NCI-H82 (cell line): ENCODE measurements around the gene EFCC1.

Experiments used
- DNase-seq: peaks from one replicate; lab custom pipeline; 2025; lab: John Stamatoyannopoulos, UW

Gene EFCC1

GRCh38 chr3:129014793-129015345, 13.8 kb downstream of the EFCC1 start:
- DNase-seq: no peak

DNA sequence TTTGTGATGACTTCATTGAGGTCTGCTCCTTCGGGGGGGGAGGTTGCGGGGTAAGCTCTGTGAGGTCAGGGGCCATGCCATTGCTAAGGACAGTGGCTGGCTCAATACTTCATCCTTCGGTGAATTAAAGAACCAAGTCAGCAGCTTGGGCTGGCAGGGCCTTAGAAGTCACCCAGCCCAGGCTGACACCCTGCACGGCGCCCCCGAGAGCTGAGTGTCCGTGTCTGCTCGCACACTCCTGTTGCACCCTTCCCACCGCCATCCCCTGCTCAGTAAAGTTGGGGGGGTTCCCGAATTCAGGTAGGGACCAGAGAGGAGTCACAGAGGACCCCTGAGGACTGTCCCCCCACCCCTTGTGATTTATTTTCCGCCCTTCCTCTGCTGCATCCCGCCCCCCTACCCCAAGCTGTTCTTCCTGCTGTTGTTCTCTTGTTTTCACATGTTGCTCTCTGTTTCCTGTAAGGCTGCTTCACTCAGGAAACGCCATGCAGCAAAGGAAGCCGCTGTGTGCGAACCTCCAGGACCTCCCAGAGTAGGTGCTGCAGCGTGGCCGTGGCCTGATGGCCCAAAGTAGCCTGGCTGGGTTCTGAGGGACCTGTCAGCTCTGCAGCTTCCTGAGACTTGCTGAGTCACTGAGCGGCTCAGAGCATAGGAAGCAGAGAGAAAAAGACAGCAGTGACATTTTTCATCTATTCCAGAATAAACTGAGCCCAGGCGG, 14.4 kb downstream of the EFCC1 start:
- DNase-seq: no peak

DNA sequence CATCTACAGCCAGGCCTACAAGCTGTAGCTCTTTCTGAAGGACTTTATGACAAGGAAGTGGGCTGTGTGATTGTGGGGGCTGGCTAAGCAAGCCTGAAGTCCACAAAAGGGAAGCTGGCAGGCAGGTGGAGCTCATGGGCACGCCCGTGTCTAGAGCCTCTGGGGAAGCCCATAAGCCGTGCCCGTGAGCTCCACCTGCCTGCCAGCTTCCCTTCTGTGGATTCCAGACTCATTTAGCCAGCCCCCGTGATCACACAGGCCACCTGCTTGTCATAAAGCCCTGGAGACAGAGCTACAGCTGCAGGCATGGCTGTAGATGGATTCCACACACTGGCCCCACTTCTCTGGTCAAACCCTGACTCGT, 15.2 kb downstream of the EFCC1 start:
- DNase-seq: peak; percentile 26

DNA sequence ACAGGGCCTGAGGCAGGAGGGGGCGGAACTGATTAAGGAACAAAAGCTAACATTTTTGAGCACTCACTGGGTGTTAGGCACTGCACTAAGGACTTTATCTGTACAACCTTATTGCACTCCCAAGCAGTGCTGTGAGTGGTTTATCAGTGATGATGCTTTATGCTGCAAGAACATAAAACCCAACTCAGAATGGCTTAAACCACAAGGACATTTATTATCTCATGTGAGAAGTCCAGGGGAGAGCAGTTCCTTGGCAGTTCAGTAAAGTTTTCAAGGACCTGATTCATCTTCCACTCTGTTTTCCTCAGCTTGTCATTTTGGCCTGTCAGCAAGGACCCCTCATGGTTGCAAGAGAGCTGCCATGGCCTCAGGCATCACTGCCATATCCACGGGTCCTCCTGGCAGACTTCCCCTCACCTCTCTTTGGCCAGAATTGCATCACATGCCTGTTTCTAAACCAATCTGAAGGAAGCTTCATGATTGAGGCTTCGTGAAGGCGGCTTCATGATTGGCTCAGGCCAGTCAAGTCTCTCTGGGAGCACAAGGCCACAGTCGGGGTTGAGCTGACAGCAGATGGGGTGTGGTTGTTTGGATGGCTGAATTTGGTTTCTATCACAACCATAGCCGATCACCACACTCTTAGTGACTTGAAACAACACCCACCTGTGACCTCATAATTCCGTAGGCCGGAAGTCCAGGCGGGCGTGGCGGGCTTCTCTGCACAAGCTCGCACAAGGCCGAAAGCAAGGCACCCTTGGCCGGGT, 15.8 kb downstream of the EFCC1 start:
- no peak for DNase-seq

- DNase-seq: peak; percentile 53
Observed at GRCh38 chr3:129017484-129017899, 16.4 kb downstream of the EFCC1 start.

GRCh38 chr3:129018271-129018670, 17.2 kb downstream of the EFCC1 start:
- no peak for DNase-seq

DNA sequence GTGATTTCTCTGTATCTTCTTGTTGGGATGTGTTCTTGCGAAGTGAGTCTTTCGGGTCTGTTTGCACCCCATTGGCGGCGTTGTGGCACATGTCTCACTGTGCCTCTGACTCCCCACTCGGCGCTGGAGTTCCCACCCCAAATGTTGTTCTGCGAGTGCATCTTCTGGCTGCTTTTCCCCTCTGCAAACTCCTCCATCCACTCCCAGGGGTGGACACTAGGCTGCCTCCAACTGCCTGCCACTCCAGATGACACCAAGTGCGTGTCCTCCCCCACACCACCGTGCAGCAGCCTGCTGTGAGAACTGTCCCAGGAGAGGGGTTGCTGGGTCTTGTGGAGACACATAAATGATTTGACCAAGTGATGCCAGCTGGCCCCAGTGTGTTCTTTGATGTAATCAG, 17.6 kb downstream of the EFCC1 start:
- no peak for DNase-seq

- no peak for DNase-seq
Observed at GRCh38 chr3:129019266-129019665, 18.2 kb downstream of the EFCC1 start.

DNA sequence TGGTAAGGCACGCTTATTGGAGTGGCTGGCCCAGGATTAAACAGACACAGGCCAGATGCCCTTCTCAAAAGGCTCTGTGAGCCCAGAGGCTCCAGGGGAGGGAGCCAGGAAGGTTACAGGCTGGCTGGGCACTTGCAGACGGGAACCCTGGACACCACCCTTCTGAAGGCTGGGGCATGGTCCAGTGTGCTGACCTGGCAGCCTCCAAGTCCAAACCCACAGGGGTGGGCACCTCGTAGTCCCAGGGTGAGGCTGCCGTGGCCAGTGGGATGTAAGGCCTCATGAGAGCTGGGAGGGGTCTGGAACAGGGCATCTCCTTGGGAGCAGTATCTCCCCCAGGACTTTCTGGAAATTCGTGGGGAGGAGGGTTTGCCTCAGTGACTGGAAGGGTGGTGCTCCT, 19.6 kb downstream of the EFCC1 start:
- no peak for DNase-seq

GRCh38 chr3:129021140-129021551, 20.0 kb downstream of the EFCC1 start:
- no peak for DNase-seq

- DNase-seq: no peak
Observed at GRCh38 chr3:129022114-129023007, 21.3 kb downstream of the EFCC1 start.

DNA sequence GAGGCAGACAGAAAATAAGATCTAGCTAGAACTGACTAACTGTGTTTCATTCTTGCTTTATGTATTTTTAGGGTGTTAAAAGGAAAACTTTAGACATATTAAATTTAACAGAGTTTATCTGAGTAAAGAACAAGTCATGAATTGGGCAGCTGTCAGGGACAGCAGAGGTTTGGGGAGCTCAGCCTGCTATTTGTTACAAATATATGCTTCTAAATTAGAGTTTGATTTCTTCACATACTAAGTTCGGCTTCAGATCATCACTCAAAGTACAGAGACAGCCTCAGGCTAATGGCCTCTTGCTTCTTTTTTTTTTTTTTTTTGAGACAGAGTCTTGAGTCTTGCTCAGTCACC, 21.9 kb downstream of the EFCC1 start:
- no peak for DNase-seq

DNA sequence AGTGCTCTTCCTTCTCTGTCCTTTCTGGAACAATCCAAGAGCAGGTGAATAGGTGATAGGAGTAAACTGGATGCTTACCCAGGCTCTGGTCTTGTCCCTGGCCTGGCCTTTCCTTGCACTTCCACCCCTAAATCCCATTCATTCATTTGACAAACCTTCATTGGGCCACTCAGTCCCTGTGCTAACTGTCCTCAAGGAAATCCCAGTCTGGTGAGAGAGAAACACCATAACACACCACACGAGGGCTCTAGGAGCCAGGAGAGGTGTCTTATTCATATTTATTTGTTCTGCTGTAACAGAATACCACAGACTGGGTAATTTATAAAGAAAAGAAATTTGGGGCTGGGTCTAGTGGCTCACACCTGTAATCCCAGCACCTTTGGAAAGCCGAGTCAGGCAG, 22.8 kb downstream of the EFCC1 start:
- peak; percentile 20 for DNase-seq

DNA sequence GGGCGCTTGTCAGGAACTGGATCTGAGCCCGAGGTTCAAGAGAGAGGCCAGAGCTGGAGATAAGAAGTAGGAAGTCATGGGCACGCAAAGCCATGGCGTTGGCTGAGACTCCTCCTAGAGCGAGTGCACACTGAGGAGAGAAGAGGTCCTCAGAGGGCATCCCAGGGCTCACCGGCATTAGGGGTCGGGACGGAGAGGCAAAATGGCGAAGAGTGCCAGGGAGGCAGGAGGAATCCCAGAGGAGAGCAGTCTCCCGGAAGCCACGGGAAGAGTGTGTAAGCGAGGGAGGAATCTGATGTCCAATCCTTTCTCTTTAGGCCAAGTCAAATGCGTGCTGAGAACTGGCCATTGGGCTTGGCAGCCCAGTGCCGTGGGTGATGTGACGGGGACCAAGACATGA, 24.0 kb downstream of the EFCC1 start:
- DNase-seq: no peak

DNA sequence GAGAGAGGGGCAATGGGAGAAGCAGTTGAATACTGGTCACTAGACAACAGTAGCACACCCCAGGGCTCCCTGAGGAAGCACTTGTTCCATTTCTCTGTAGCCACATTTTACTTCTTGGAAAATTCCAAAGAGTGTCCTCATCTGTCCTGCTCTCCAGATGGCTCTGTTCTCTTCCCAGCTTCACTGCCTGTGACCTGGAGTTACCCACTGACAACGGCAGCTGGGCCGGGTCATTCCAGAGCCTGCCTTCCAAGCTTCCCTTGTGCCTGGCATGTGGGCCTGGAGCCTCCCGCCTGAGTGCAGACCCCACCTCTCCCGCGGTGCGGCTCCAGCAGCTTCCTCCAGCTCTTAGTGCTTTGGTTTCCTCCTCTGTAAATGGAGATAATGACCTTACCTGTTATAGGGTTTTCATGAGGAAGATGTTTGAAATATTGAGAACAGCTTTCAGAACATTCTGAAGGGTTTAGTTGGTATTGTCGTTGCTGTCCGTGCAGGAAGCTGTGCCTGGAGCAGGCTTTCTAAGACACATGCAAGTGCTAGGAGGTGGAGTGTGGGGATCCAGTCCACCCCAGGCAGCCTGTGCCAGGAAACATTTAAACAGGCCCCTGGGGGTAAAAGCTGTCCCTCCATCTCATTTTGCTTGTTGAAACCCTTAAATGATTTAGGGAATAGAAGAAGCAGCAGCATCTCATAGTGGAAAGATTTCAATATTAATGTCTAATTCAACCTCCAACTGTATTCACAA, 24.8 kb downstream of the EFCC1 start:
- DNase-seq: peak; percentile 56

- peak; percentile 96 for DNase-seq
Observed at GRCh38 chr3:129026728-129027543, 25.8 kb downstream of the EFCC1 start.

- no peak for DNase-seq
Observed at GRCh38 chr3:129027544-129027880, 26.4 kb downstream of the EFCC1 start.

GRCh38 chr3:129028866-129029265, 27.8 kb downstream of the EFCC1 start:
- DNase-seq: no peak

GRCh38 chr3:129030611-129031010, 29.5 kb downstream of the EFCC1 start:
- no peak for DNase-seq

DNA sequence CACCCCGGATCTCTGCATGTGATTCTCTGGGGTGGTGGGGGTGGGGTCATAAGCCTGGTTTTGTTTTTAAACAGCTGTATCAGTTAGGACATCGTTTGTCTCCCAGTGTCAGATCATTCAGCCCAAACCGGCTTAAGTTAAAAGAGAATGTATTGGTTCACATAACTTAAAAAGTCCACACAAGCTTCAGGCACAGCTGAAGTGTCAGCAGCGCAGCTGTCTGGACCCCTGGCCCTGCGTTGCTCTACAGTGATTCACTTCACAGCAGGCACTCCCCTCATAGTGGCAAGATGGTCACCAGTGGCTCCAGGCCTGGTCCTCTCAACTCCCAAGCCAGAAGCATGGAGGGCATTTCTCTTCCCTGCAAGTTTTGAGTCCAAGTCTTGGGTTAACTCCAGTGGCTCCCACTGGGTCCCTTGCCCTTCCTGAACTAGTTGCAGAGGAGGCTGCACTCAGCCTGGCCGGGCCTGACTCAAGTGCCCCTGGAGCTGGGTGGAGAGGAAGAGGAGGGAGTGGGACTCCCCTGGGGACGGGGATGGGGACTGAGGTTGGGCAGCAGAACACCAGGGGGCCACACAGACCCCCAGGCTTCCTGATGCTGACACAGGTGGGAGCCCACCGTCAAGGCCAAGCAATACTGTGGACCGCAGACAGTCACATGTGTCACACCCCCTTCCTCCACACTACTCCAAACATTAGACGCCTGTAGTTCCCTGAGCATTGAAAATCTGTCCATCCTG, 30.5 kb downstream of the EFCC1 start:
- no peak for DNase-seq
